DND-41 (cell line): ENCODE results near the gene NMNAT2.

Experiments
- ATAC-seq: fragments of 200-7000 bp; cut with Tn5 transposase; 3 replicates; pipeline ENCODE4 v1.9.1; 2021; ENCODE audit warnings: low read depth; ENCODE audit not compliant: insufficient read depth
- DNase-seq: peaks from one replicate; pipeline ENCODE4 v3.0.0-alpha.2; 2020
- H2AFZ ChIP-seq: 2 replicates; pipeline ENCODE4 v1.6.0; 2012; ENCODE audit warnings: low read depth, low read length
- H3K27ac ChIP-seq: 2 replicates; pipeline ENCODE4 v1.5.1; 2012; ENCODE audit warnings: low read length, inconsistent platforms
- H3K27me3 ChIP-seq: fragments of 200-600 bp; sonication (generic); 2 replicates; pipeline ENCODE4 v1.6.0; 2012; ENCODE audit warnings: low read length, mild to moderate bottlenecking, inconsistent platforms; ENCODE audit not compliant: insufficient read depth, poor library complexity
- H3K36me3 ChIP-seq: 2 replicates; pipeline ENCODE4 v1.5.1; 2012; ENCODE audit warnings: low read length, inconsistent platforms; ENCODE audit not compliant: insufficient read depth
- H3K4me1 ChIP-seq: 2 replicates; pipeline ENCODE4 v1.5.1; 2012; ENCODE audit warnings: mild to moderate bottlenecking, low read length; ENCODE audit not compliant: insufficient read depth
- H3K4me2 ChIP-seq: 2 replicates; pipeline ENCODE4 v1.6.0; 2012; ENCODE audit warnings: mild to moderate bottlenecking, moderate library complexity, low read length, inconsistent platforms; ENCODE audit not compliant: insufficient read depth
- H3K4me3 ChIP-seq, 2 experiments: fragments of 200-600 bp in 1 of 2; shearing (Covaris generic) in 1 of 2; 2 replicates each; pipeline ENCODE4 v1.5.1; 2012 to 2016; ENCODE audit warnings: inconsistent platforms in 2 of 2, low read length in 2 of 2, mild to moderate bottlenecking in 2 of 2, low read depth in 1 of 2, moderate library complexity in 1 of 2
- H3K79me2 ChIP-seq: 2 replicates; pipeline ENCODE4 v1.6.0; 2012; ENCODE audit warnings: low read length, inconsistent platforms; ENCODE audit not compliant: insufficient read depth
- H3K9ac ChIP-seq: 2 replicates; pipeline ENCODE4 v1.6.0; 2012; ENCODE audit warnings: low read depth, mild to moderate bottlenecking, inconsistent platforms, low read length, moderate library complexity
- H3K9me3 ChIP-seq: 2 replicates; pipeline ENCODE4 v1.5.1; 2012; ENCODE audit warnings: low read length, moderate library complexity, mild to moderate bottlenecking, inconsistent platforms; ENCODE audit not compliant: insufficient read depth, severe bottlenecking
- H4K20me1 ChIP-seq: 2 replicates; pipeline ENCODE4 v1.6.0; 2012; ENCODE audit warnings: low read length; ENCODE audit not compliant: insufficient read depth
- CTCF ChIP-seq: IDR thresholded peaks from 2 replicates; pipeline ENCODE4 v1.5.1; 2012; ENCODE audit warnings: borderline replicate concordance, low read length, moderate library complexity, mild to moderate bottlenecking; ENCODE audit not compliant: poor library complexity, severe bottlenecking; ENCODE audit errors: extremely low read depth
- EZH2 ChIP-seq: IDR thresholded peaks from 3 replicates; pipeline ENCODE4 v1.6.1; 2012; ENCODE audit warnings: borderline replicate concordance, low read depth, mild to moderate bottlenecking, moderate library complexity, low read length, inconsistent platforms; ENCODE audit not compliant: severe bottlenecking

Gene NMNAT2

DNA sequence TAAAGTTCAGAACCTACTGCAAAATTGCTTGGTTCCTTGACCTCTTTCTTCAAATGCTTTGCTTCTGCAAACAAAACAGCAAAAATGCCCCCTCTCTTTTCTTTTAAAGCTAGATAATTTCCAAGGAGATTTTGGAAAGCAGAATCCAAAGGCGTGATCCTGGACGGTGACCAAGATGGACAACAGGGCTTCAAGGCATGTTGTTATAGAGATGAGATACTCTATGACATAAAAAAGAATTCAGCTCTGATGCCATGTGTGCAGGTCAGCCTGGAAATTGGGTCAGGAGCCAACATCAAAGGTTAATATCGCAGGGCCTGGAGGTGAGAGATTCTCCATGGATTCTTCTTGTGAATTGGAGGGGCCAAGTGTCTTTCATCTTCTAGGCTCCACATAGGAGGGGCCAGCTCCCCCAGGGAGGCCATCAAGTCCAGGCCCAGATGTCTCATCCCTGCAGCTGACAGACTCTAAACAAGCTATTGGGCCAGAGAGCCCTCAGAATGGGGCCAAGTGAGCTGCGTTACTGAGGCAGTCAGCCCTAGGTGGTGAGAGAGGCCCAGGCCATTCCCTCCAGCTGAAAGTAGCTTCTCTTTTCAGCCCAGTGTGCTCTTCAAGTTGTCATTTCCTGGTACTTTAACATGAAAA lies 45.5 kb downstream of the NMNAT2 start:
- Histone ChIP-seq H4K20me1 (no peaks in the 10 kb centered on the region), H3K4me3 (no peak overlapping the region), H3K4me1 (no peaks in the 10 kb centered on the region), H2AFZ (no peak overlapping the region), H3K79me2 (no peaks in the 10 kb centered on the region), H3K36me3 (no peaks in the 10 kb centered on the region), H3K9ac (no peak overlapping the region), H3K27me3 (peaks cover 2% of the 10 kb centered on the region), H3K4me2 (no peak overlapping the region), H3K9me3 (no peaks in the 10 kb centered on the region), H3K27ac (no peak overlapping the region)
- ATAC-seq (no peak), DNase-seq (no peak)
- TF ChIP-seq CTCF (no peak), EZH2 (no peak)

DNA sequence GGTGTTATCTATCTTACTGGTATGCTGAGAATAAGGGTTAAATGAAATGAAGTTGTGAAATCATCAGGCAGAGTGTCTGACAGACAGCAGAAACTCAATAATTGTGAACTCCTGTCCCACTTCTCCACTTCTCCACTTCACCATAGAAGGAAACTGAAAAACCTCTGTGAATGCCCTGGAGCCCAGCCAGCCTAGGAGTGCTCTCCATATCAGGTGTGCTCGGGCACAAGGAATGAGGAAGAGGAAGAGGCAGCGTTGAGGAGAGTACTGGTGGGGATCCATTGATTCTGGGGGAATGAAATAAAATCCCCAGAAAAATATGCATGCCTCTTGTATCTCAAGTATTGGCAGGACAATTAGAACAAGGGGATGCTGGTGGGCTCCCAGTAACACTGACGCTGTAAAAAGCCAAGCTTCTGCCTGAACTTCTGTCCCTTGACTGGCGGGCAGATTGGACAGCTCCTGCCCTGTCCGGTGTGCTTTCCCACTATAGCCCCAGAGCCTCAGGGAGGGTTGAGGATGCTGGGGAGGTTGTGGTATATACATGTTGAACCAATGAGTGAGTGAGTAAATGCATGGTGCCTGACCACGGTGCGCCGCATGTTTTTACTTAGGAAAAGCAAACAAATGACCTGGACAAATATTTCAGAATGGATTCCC lies 47.7 kb downstream of the NMNAT2 start:
- H3K27ac ChIP-seq, result no peak overlapping the region

GRCh38 chr1:183368213-183369108 lies 49.7 kb downstream of the NMNAT2 start:
- TF ChIP-seq EZH2, result no peak
- no peak for TF ChIP-seq CTCF
- no peak overlapping the region for H3K4me2 ChIP-seq

More for the DNA sequence above, 47.7 kb downstream of the NMNAT2 start:
- H3K27me3 ChIP-seq, result no peaks in the 10 kb centered on the region
- H2AFZ ChIP-seq, result no peak overlapping the region
- H3K79me2 ChIP-seq, result no peaks in the 10 kb centered on the region
- no peak overlapping the region for H3K4me3 ChIP-seq
- H3K4me1 ChIP-seq, result no peaks in the 10 kb centered on the region
- H3K4me2 ChIP-seq, result no peak overlapping the region
- no peaks in the 10 kb centered on the region for H3K36me3 ChIP-seq
- no peaks in the 10 kb centered on the region for H3K9me3 ChIP-seq
- no peaks in the 10 kb centered on the region for H4K20me1 ChIP-seq
- H3K9ac ChIP-seq, result no peak overlapping the region
- no peak for ATAC-seq
- no peak for DNase-seq
- no peak for TF ChIP-seq EZH2
- TF ChIP-seq CTCF, result no peak

More at GRCh38 chr1:183368213-183369108, 49.7 kb downstream of the NMNAT2 start:
- Histone ChIP-seq H2AFZ (no peak overlapping the region), H3K9me3 (no peaks in the 10 kb centered on the region), H4K20me1 (no peaks in the 10 kb centered on the region), H3K36me3 (no peaks in the 10 kb centered on the region), H3K4me3 (no peak overlapping the region), H3K27ac (no peak overlapping the region), H3K79me2 (no peaks in the 10 kb centered on the region), H3K27me3 (peaks cover 1% of the 10 kb centered on the region), H3K9ac (no peak overlapping the region), H3K4me1 (no peaks in the 10 kb centered on the region)
- ATAC-seq (no peak), DNase-seq (no peak)
